ENCODE results near the gene NDFIP1. TPM values are rescaled to one million over a fixed set of nuclear protein-coding genes. Genes with fewer than 3 reads are reported as not detected.
"Not testable (repeated sequence)": the region's sequence is repeated elsewhere in the genome, so short reads cannot be mapped to it uniquely, and the experiment has no call there.

The NDFIP1 gene
- total RNA-seq, 1 donor from 2014 or later: 57.0 TPM

DNA sequence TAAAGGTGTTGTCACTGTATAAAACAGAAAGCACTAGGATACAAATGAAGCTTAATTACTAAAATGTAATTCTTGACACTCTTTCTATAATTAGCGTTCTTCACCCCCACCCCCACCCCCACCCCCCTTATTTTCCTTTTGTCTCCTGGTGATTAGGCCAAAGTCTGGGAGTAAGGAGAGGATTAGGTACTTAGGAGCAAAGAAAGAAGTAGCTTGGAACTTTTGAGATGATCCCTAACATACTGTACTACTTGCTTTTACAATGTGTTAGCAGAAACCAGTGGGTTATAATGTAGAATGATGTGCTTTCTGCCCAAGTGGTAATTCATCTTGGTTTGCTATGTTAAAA is 43.8 kb downstream of the NDFIP1 start:
- no peak for DNase-seq (ENCODE audit: low read depth)
- H3K4me3 ChIP-seq (ENCODE audit: low read depth, low read length): no peak overlapping the region
- no peak for TF ChIP-seq CTCF (conservative IDR thresholded peaks at IDR 0.05; ENCODE audit: low read depth, low read length)

GRCh38 chr5:142153674-142154448 is 45.3 kb downstream of the NDFIP1 start:
- no peak for TF ChIP-seq CTCF (conservative IDR thresholded peaks at IDR 0.05; ENCODE audit: low read depth, low read length)
- no peak for DNase-seq (ENCODE audit: low read depth)
- no peak overlapping the region for H3K4me3 ChIP-seq (ENCODE audit: low read depth, low read length)

GRCh38 chr5:142154449-142154841 is 45.9 kb downstream of the NDFIP1 start:
- H3K4me3 ChIP-seq (ENCODE audit: low read depth, low read length); DNase-seq (ENCODE audit: low read depth): not testable (repeated sequence)

DNA sequence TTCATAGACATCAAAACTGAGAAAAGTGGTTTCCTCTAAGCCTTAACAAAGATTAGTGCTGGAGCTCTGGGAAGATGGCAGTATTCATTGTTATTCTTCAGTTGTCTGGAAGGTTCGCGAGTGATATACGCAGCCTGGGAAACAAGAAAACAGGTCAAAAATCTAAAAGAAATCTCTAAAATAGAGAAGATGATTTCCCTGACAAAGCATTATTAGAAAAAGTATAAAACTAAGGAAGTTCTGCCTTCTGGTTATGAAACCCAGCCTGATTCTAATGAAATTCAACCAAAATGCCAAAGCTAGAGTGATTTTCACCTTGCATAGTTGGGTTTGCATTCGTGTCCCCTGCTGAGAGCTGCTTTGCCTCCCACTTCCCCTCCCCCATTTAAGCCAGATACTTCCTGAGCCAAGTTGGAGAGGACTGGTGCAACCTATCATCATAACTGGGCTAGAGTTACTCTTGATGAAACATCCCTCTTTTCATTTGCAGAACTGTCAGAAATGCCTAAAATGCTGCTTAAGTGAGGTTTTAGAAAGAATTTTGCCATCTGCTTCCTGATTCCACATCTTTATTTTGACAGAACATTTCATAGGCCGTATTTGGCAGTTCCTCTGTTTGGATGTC is 48.4 kb downstream of the NDFIP1 start:
- no peak for DNase-seq (ENCODE audit: low read depth)
- no peak for TF ChIP-seq CTCF (conservative IDR thresholded peaks at IDR 0.05; ENCODE audit: low read depth, low read length)
- H3K4me3 ChIP-seq (ENCODE audit: low read depth, low read length): no peak overlapping the region

DNA sequence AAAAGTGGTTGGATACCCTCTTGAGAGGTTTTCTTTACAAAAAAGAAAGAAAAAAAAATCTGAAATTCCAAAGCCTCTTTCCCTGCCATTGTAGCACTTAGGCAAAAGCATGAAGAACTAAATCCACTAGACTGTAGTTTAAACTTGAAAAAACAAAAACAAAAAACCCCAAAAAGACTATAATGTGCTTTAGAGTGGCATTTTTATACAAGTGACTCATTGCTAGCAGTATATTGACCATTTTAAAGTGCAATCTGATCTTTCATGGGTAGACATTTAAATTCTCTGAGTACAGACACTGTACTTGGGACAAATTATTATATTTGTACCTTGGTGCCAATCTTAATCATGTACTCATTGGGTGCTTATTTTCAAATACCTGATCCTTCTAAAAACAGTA is 50.8 kb downstream of the NDFIP1 start:
- DNase-seq (ENCODE audit: low read depth): no peak
- no peak for TF ChIP-seq CTCF (conservative IDR thresholded peaks at IDR 0.05; ENCODE audit: low read depth, low read length)
- H3K4me3 ChIP-seq (ENCODE audit: low read depth, low read length): no peak overlapping the region

GRCh38 chr5:142164315-142164714 is 55.7 kb downstream of the NDFIP1 start:
- H3K4me3 ChIP-seq (ENCODE audit: low read depth, low read length): no peak overlapping the region
- no peak for DNase-seq (ENCODE audit: low read depth)
- no peak for TF ChIP-seq CTCF (conservative IDR thresholded peaks at IDR 0.05; ENCODE audit: low read depth, low read length)

DNA sequence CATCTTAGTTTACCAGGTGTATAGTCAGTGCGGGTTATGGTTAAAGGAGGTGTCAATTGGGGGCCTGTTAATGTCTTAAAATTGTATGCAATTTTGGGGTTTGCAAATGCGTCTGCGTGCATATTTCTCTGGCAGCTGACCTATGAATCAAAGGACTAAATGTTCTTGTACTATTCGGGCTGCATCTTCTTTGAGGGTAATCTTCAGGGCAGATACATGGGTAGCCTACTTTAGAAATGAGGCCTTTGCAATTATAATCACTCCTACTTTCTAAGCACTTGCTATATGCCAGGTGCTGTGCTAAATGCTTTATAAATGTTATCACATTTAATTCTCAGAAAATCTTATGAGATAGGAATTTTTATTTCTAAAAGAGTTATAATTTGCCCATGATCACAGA is 58.2 kb downstream of the NDFIP1 start:
- no peak for TF ChIP-seq CTCF (conservative IDR thresholded peaks at IDR 0.05; ENCODE audit: low read depth, low read length)
- no peak overlapping the region for H3K4me3 ChIP-seq (ENCODE audit: low read depth, low read length)
- DNase-seq (ENCODE audit: low read depth): no peak
